CD8-positive, alpha-beta memory T cell (primary cell): ENCODE results near the gene TMEM164. TPM values are rescaled to one million over a fixed set of nuclear protein-coding genes. Genes with fewer than 3 reads are reported as not detected.
A peak's percentile ranks its signal among the peaks of the same experiment; 100 is the strongest.

Experiments used
- CTCF ChIA-PET: fragments of 350-600 bp; sonication (Branson Sonifier 250); formaldehyde crosslinking; loops from one replicate; lab custom pipeline; 2021; ENCODE audit warnings: antibody characterized with exemption; lab: Charles Lee
- POLR2A ChIA-PET: fragments of 350-600 bp; sonication (Branson Sonifier 250); formaldehyde crosslinking; loops from one replicate; lab custom pipeline; 2021; ENCODE audit warnings: antibody characterized with exemption; lab: Charles Lee
- DNase-seq, 5 donors: peaks; one replicate each; pipeline versions ENCODE4 v3.0.0 to v3.0.0-alpha.2; 2020 to 2022; ENCODE audit warnings: mixed read lengths in 1 of 5
- H3K27ac ChIP-seq: one replicate; pipeline ENCODE4 v1.7.0; 2013; ENCODE audit warnings: low read depth, mild to moderate bottlenecking, low read length, moderate library complexity
- H3K27me3 ChIP-seq: 2 replicates; pipeline ENCODE4 v1.7.0; 2013; ENCODE audit warnings: low read length, mild to moderate bottlenecking; ENCODE audit not compliant: insufficient read depth, poor library complexity, severe bottlenecking
- H3K36me3 ChIP-seq: 2 replicates; pipeline ENCODE4 v1.7.0; 2013; ENCODE audit warnings: mild to moderate bottlenecking, low read length, moderate library complexity; ENCODE audit not compliant: insufficient read depth
- H3K4me1 ChIP-seq: 2 replicates; pipeline ENCODE4 v1.7.0; 2013; ENCODE audit warnings: mild to moderate bottlenecking, low read length, moderate library complexity; ENCODE audit not compliant: insufficient read depth
- H3K4me3 ChIP-seq: 2 replicates; pipeline ENCODE4 v1.7.0; 2013; ENCODE audit warnings: mild to moderate bottlenecking, low read length
- H3K9me3 ChIP-seq: 2 replicates; pipeline ENCODE4 v1.7.0; 2013; ENCODE audit warnings: mild to moderate bottlenecking, low read length
- H3K27ac Mint-ChIP-seq, 8 donors: one replicate each; pipeline ENCODE4 v1.8.0; 2020 to 2021; ENCODE audit warnings: mixed read lengths in 8 of 8, mild to moderate bottlenecking in 6 of 8, inconsistent platforms in 3 of 8, moderate library complexity in 3 of 8
- H3K27me3 Mint-ChIP-seq, 2 donors: one replicate each; pipeline ENCODE4 v1.8.0; 2020 to 2021; ENCODE audit warnings: mixed read lengths in 2 of 2, mild to moderate bottlenecking in 1 of 2, moderate library complexity in 1 of 2
- H3K36me3 Mint-ChIP-seq, 3 donors: one replicate each; pipeline ENCODE4 v1.8.0; 2020 to 2021; ENCODE audit warnings: mixed read lengths in 3 of 3, inconsistent platforms in 1 of 3, mild to moderate bottlenecking in 1 of 3
- H3K4me1 Mint-ChIP-seq, 3 donors: one replicate each; pipeline ENCODE4 v1.8.0; 2020 to 2021; ENCODE audit warnings: mixed read lengths in 3 of 3, inconsistent platforms in 1 of 3, mild to moderate bottlenecking in 1 of 3
- H3K4me3 Mint-ChIP-seq, 7 donors: one replicate each; pipeline ENCODE4 v1.8.0; 2020 to 2021; ENCODE audit warnings: mixed read lengths in 7 of 7, mild to moderate bottlenecking in 6 of 7, moderate library complexity in 4 of 7, inconsistent platforms in 2 of 7
- H3K9me3 Mint-ChIP-seq, 5 donors: one replicate each; pipeline ENCODE4 v1.8.0; 2020 to 2022; ENCODE audit warnings: mixed read lengths in 5 of 5, mild to moderate bottlenecking in 3 of 5, moderate library complexity in 2 of 5, inconsistent platforms in 1 of 5
- polyA plus RNA-seq: library from polyadenylated mRNA; unstranded; fragments of 300-500 nt; fragmentation: Illumina TruSeq; gene quantifications from one replicate; pipeline ENCODE4 v1.2.3, GENCODE V29; 2021
- total RNA-seq, 2 experiments: library from RNA; stranded (reverse); gene quantifications; one replicate each; pipeline ENCODE4 v1.2.3, GENCODE V29; 2021

The TMEM164 gene
- total and polyA plus RNA-seq, 3 experiments from 2014 or later, result 3.2 to 13.2 (median 11.6) TPM

DNA sequence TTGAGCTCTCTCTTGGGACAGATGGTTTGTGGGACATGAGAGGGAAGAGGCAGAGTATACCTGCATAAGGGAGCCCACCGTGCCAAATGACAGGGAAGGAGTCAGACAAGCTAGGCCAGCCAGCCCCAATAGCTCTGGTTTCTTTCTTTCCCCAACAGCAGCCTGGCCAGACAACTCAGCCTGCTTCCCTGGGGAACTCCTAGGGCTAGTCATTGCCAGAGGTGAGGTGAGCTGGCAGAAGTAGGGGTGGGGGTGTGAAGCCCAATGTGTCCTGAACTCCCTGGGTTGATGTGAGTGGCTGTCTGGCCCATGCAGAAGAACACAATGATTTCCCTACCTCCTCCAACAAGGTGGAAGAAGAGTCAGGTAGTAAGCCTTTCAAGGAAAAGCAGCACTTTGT is 179.4 kb downstream of the TMEM164 start:
- Histone ChIP-seq H3K4me1 (no peaks in the 10 kb centered on the region), H3K4me3 (no peak overlapping the region), H3K27ac (no peak overlapping the region), H3K36me3 (no peaks in the 10 kb centered on the region), H3K9me3 (no peaks in the 10 kb centered on the region), H3K27me3 (no peaks in the 10 kb centered on the region)
- peak overlapping the region in 1 of 7 donors; percentile 17 for H3K4me3 Mint-ChIP-seq
- H3K4me1 Mint-ChIP-seq, result peaks cover 14 to 28% (median 21%) of the 10 kb centered on the region in 3 donors
- POLR2A ChIA-PET, result no interaction called here
- H3K27ac Mint-ChIP-seq, result peak overlapping the region in 5 of 8 donors; percentile 45 to 86 (median 74)
- H3K9me3 Mint-ChIP-seq, result no peaks in the 10 kb centered on the region
- DNase-seq, result no peak
- peaks cover 0 to 10% of the 10 kb centered on the region in 2 donors for H3K27me3 Mint-ChIP-seq
- peaks cover 0 to 9% (median 2%) of the 10 kb centered on the region in 3 donors for H3K36me3 Mint-ChIP-seq
- CTCF ChIA-PET, result no interaction called here

GRCh38 chrX:110182865-110183264 is 180.0 kb downstream of the TMEM164 start:
- ChIA-PET POLR2A (no interaction called here), CTCF (no interaction called here)
- Histone ChIP-seq H3K4me1 (no peaks in the 10 kb centered on the region), H3K27ac (no peak overlapping the region), H3K9me3 (no peaks in the 10 kb centered on the region), H3K36me3 (no peaks in the 10 kb centered on the region), H3K27me3 (no peaks in the 10 kb centered on the region), H3K4me3 (no peak overlapping the region)
- H3K9me3 Mint-ChIP-seq, result no peaks in the 10 kb centered on the region
- peaks cover 0 to 9% (median 2%) of the 10 kb centered on the region in 3 donors for H3K36me3 Mint-ChIP-seq
- peaks cover 0 to 10% of the 10 kb centered on the region in 2 donors for H3K27me3 Mint-ChIP-seq
- H3K27ac Mint-ChIP-seq, result peak overlapping the region in 3 of 8 donors; percentile 61 to 78 (median 61)
- no peak for DNase-seq
- H3K4me1 Mint-ChIP-seq, result peaks cover 14 to 28% (median 21%) of the 10 kb centered on the region in 3 donors
- peak overlapping the region in 1 of 7 donors; percentile 30 for H3K4me3 Mint-ChIP-seq

- Mint-ChIP-seq H3K27me3 (peaks cover 0 to 12% of the 10 kb centered on the region in 2 donors), H3K4me1 (peaks cover 14 to 28% (median 24%) of the 10 kb centered on the region in 3 donors)
These were observed 180.4 kb downstream of the TMEM164 start for GRCh38 chrX:110183314-110183713.

GRCh38 chrX:110188701-110189558 is 186.0 kb downstream of the TMEM164 start:
- H3K27ac Mint-ChIP-seq, result peak overlapping the region; percentile 0 to 62 (median 8)
- no peaks in the 10 kb centered on the region for H3K9me3 ChIP-seq
- H3K27ac ChIP-seq, result no peak overlapping the region
- H3K9me3 Mint-ChIP-seq, result no peaks in the 10 kb centered on the region
- no peak for DNase-seq
- CTCF ChIA-PET, result no interaction called here
- H3K4me3 ChIP-seq, result no peak overlapping the region
- H3K4me3 Mint-ChIP-seq, result peak overlapping the region in 4 of 7 donors; percentile 1 to 27 (median 9)
- H3K27me3 ChIP-seq, result no peaks in the 10 kb centered on the region
- peaks cover 0 to 9% (median 0%) of the 10 kb centered on the region in 3 donors for H3K36me3 Mint-ChIP-seq
- POLR2A ChIA-PET, result interaction anchor here (0.6 kb wide), 1 partner anchor 71 kb away, joined by 8 read pairs; no protein-coding TSS in a partner anchor
- H3K4me1 Mint-ChIP-seq, result peaks cover 20 to 32% (median 23%) of the 10 kb centered on the region in 3 donors
- peaks cover 7% of the 10 kb centered on the region for H3K4me1 ChIP-seq
- H3K27me3 Mint-ChIP-seq, result peaks cover 0 to 5% of the 10 kb centered on the region in 2 donors
- H3K36me3 ChIP-seq, result no peaks in the 10 kb centered on the region

More at GRCh38 chrX:110183314-110183713, 180.4 kb downstream of the TMEM164 start:
- Mint-ChIP-seq H3K4me3 (no peak overlapping the region), H3K9me3 (no peaks in the 10 kb centered on the region), H3K27ac (peak overlapping the region in 2 of 8 donors; percentile 61), H3K36me3 (peaks cover 0 to 9% (median 2%) of the 10 kb centered on the region in 3 donors)
- CTCF ChIA-PET, result no interaction called here
- H3K27ac ChIP-seq, result no peak overlapping the region
- H3K4me3 ChIP-seq, result no peak overlapping the region
- no peaks in the 10 kb centered on the region for H3K27me3 ChIP-seq
- H3K36me3 ChIP-seq, result no peaks in the 10 kb centered on the region
- H3K4me1 ChIP-seq, result no peaks in the 10 kb centered on the region
- POLR2A ChIA-PET, result no interaction called here
- no peaks in the 10 kb centered on the region for H3K9me3 ChIP-seq
- no peak for DNase-seq

DNA sequence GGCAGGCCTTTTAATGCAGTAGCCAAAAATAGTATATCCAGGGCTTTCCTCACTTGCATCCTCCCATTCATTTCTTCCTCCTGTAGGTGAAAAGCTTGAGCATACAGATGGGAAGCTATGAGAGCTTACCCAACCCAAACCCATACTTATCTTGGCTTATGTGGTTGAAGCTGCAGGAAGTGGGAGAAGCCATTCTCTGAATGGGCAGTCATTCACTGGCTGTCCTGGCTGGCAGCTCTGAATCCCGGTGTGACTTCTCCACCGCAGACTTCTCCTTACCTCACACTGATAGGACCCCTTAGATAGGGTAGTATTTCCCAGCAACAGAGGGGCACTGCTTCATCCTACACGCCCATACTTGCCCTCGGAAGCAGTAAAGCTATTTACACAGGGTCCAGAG is 189.6 kb downstream of the TMEM164 start:
- no peaks in the 10 kb centered on the region for H3K9me3 ChIP-seq
- H3K4me1 ChIP-seq, result peaks cover 7% of the 10 kb centered on the region
- Mint-ChIP-seq H3K9me3 (no peaks in the 10 kb centered on the region), H3K4me3 (no peak overlapping the region), H3K27ac (peak overlapping the region in 1 of 8 donors; percentile 21), H3K4me1 (peaks cover 13 to 25% (median 14%) of the 10 kb centered on the region in 3 donors), H3K36me3 (peaks cover 0 to 16% (median 0%) of the 10 kb centered on the region in 3 donors), H3K27me3 (peaks cover 0 to 5% of the 10 kb centered on the region in 2 donors)
- DNase-seq, result no peak
- H3K27me3 ChIP-seq, result no peaks in the 10 kb centered on the region
- no peak overlapping the region for H3K4me3 ChIP-seq
- ChIA-PET CTCF (interaction anchor here (1.1 kb wide), 2 partner anchors 37 to 46 kb away, joined by 3 read pairs; no protein-coding TSS in a partner anchor), POLR2A (no interaction called here)
- no peak overlapping the region for H3K27ac ChIP-seq
- H3K36me3 ChIP-seq, result no peaks in the 10 kb centered on the region

- H3K9me3 Mint-ChIP-seq, result no peaks in the 10 kb centered on the region
- peaks cover 0 to 6% (median 2%) of the 10 kb centered on the region in 3 donors for H3K4me1 Mint-ChIP-seq
- peaks cover 0 to 16% (median 0%) of the 10 kb centered on the region in 3 donors for H3K36me3 Mint-ChIP-seq
- DNase-seq, result no peak
- H3K27ac ChIP-seq, result no peak overlapping the region
- ChIA-PET POLR2A (no interaction called here), CTCF (no interaction called here)
- no peaks in the 10 kb centered on the region for H3K27me3 ChIP-seq
- peaks cover 0 to 3% of the 10 kb centered on the region in 2 donors for H3K27me3 Mint-ChIP-seq
- no peak overlapping the region for H3K27ac Mint-ChIP-seq
- no peaks in the 10 kb centered on the region for H3K36me3 ChIP-seq
- no peaks in the 10 kb centered on the region for H3K9me3 ChIP-seq
- no peak overlapping the region for H3K4me3 Mint-ChIP-seq
- H3K4me3 ChIP-seq, result no peak overlapping the region
- no peaks in the 10 kb centered on the region for H3K4me1 ChIP-seq
These were observed 192.1 kb downstream of the TMEM164 start for GRCh38 chrX:110194977-110195376.

DNA sequence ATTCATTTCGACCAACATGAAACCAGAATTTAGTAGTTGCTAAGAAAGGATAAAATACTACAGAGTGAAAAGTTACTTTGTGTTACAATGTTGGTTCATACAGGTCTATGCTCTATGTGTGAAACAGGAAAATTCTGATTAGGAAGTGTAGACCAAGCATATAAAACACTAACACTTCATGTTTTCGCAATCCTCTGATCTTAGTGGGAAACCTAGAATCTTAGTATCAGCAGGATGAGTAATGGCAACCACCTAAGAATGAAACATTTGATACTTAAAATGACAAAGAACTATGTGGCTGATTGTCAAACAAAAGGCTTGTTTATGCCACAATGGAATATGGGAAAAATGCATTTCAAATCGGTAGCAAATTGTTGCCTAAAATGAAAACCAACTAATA is 198.9 kb downstream of the TMEM164 start:
- Mint-ChIP-seq H3K4me3 (no peak overlapping the region), H3K36me3 (peaks cover 0 to 15% (median 2%) of the 10 kb centered on the region in 3 donors), H3K4me1 (peaks cover 0 to 6% (median 0%) of the 10 kb centered on the region in 3 donors), H3K27me3 (no peaks in the 10 kb centered on the region), H3K27ac (no peak overlapping the region), H3K9me3 (no peaks in the 10 kb centered on the region)
- DNase-seq, result no peak
- ChIA-PET CTCF (no interaction called here), POLR2A (no interaction called here)
- no peaks in the 10 kb centered on the region for H3K27me3 ChIP-seq
- no peaks in the 10 kb centered on the region for H3K9me3 ChIP-seq
- no peak overlapping the region for H3K4me3 ChIP-seq
- H3K4me1 ChIP-seq, result no peaks in the 10 kb centered on the region
- H3K27ac ChIP-seq, result no peak overlapping the region
- H3K36me3 ChIP-seq, result peaks cover 4% of the 10 kb centered on the region

DNA sequence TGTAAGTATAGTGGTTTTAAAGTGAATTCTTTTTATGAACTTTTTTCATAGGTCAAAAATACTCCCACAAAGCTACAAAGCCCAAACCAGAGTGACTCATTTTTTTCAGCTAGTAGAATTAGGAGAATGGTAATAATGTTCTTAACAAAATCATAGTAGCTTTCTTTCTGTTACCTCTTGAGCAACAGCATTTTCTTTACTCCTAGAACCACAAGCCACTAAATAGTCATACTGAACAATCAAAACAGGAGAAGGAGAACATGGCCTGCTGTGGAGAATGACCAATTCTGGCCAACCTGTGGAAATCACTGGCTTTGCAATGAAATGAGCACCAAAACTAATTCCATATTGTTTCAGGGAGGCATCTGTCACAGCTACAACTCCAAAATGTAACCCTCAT is 202.1 kb downstream of the TMEM164 start:
- no peaks in the 10 kb centered on the region for H3K27me3 ChIP-seq
- CTCF ChIA-PET, result no interaction called here

More for the DNA sequence above, 202.1 kb downstream of the TMEM164 start:
- Mint-ChIP-seq H3K27ac (peak overlapping the region in 1 of 8 donors; percentile 18), H3K36me3 (peaks cover 0 to 19% (median 2%) of the 10 kb centered on the region in 3 donors), H3K4me1 (peaks cover 0 to 10% (median 0%) of the 10 kb centered on the region in 3 donors), H3K4me3 (no peak overlapping the region), H3K9me3 (no peaks in the 10 kb centered on the region), H3K27me3 (no peaks in the 10 kb centered on the region)
- H3K36me3 ChIP-seq, result peaks cover 4% of the 10 kb centered on the region
- no peaks in the 10 kb centered on the region for H3K4me1 ChIP-seq
- POLR2A ChIA-PET, result interaction anchor here (0.7 kb wide), 1 partner anchor 113 kb away, joined by 3 read pairs; no protein-coding TSS in a partner anchor
- H3K9me3 ChIP-seq, result no peaks in the 10 kb centered on the region
- no peak overlapping the region for H3K4me3 ChIP-seq
- no peak overlapping the region for H3K27ac ChIP-seq
- no peak for DNase-seq
